Cardiac fibroblast (primary cell): Measurements from ENCODE around the gene DTWD2.
"Not testable (repeated sequence)": the region's sequence is repeated elsewhere in the genome, so short reads cannot be mapped to it uniquely, and the experiment has no call there.

Experiments
- DNase-seq, 2 donors: peaks; one replicate each; pipeline versions ENCODE4 v3.0.0 to v3.0.0-alpha.2; 2010; ENCODE audit warnings: low read depth in 2 of 2
- H3K4me3 ChIP-seq, 2 donors: replicated peaks in 1 of 2; 1 replicate in 1 of 2; 2 replicates in 1 of 2; pipeline ENCODE4 v1.5.1; 2011; ENCODE audit warnings: low read depth in 2 of 2, low read length in 2 of 2, mild to moderate bottlenecking in 2 of 2, moderate library complexity in 1 of 2
- CTCF ChIP-seq: IDR thresholded peaks from one replicate; pipeline ENCODE4 v1.5.1; 2011; ENCODE audit warnings: low read depth, mild to moderate bottlenecking, low read length, inconsistent platforms

DTWD2 gene

GRCh38 chr5:118875131-118875530 lies 113.2 kb downstream of the DTWD2 start:
- no peak for DNase-seq
- no peak overlapping the region for H3K4me3 ChIP-seq

GRCh38 chr5:118873417-118873816 lies 114.9 kb downstream of the DTWD2 start:
- DNase-seq = no peak
- no peak overlapping the region for H3K4me3 ChIP-seq
- TF ChIP-seq CTCF = no peak

More at GRCh38 chr5:118875131-118875530, 113.2 kb downstream of the DTWD2 start:
- TF ChIP-seq CTCF = no peak

GRCh38 chr5:118863345-118863744 lies 125.0 kb downstream of the DTWD2 start:
- TF ChIP-seq CTCF = no peak
- DNase-seq = peak in 1 of 2 donors; percentile 34
- no peak overlapping the region for H3K4me3 ChIP-seq

- no peak overlapping the region for H3K4me3 ChIP-seq
- no peak for TF ChIP-seq CTCF
- no peak for DNase-seq
Observed at GRCh38 chr5:118862596-118862995, 125.8 kb downstream of the DTWD2 start.

- peak in 1 of 2 donors; percentile 1 for DNase-seq
- no peak for TF ChIP-seq CTCF
- H3K4me3 ChIP-seq = no peak overlapping the region
Observed at GRCh38 chr5:118857700-118858099, 130.6 kb downstream of the DTWD2 start.

- no peak overlapping the region for H3K4me3 ChIP-seq
- no peak for DNase-seq
- TF ChIP-seq CTCF = no peak
Observed at GRCh38 chr5:118854819-118855218, 133.5 kb downstream of the DTWD2 start.

GRCh38 chr5:118851785-118852184 lies 136.6 kb downstream of the DTWD2 start:
- DNase-seq, H3K4me3 ChIP-seq: not testable (repeated sequence)

- DNase-seq, H3K4me3 ChIP-seq: not testable (repeated sequence)
Observed at GRCh38 chr5:118849507-118849906, 138.8 kb downstream of the DTWD2 start.
